Spleen (tissue), 11 donors: ENCODE results near the gene PCDH7. TPM values are rescaled to one million over a fixed set of nuclear protein-coding genes. Genes with fewer than 3 reads are reported as not detected.
A peak's percentile ranks its signal among the peaks of the same experiment; 100 is the strongest.

Experiments
- DNase-seq: peaks from one replicate; pipeline ENCODE4 v3.0.0-alpha.2; 2020
- H3K27ac ChIP-seq, 8 donors: fragments of 200-600 bp; sonication (generic) in 7 of 8; 1 replicate in 4 of 8; 2 replicates in 4 of 8; pipeline versions ENCODE4 v1.5.0 to v1.8.0; 2016 to 2021; ENCODE audit warnings: inconsistent platforms in 4 of 8, mild to moderate bottlenecking in 4 of 8, moderate library complexity in 1 of 8
- H3K27me3 ChIP-seq, 7 donors: fragments of 200-600 bp; sonication (generic) in 6 of 7; replicated peaks in 1 of 7; 1 replicate in 4 of 7; 2 replicates in 3 of 7; pipeline versions ENCODE4 v1.5.0 to v1.8.0; 2016 to 2021; ENCODE audit warnings: inconsistent platforms in 3 of 7, mild to moderate bottlenecking in 1 of 7
- H3K36me3 ChIP-seq, 6 donors: fragments of 200-600 bp; sonication (generic) in 5 of 6; 1 replicate in 4 of 6; 2 replicates in 2 of 6; pipeline versions ENCODE4 v1.5.0 to v1.8.0; 2016 to 2021; ENCODE audit warnings: inconsistent platforms in 2 of 6
- H3K4me1 ChIP-seq, 6 donors: fragments of 200-600 bp; sonication (generic) in 5 of 6; 1 replicate in 3 of 6; 2 replicates in 3 of 6; pipeline versions ENCODE4 v1.5.0 to v1.8.0; 2016 to 2021; ENCODE audit warnings: inconsistent platforms in 3 of 6
- H3K4me3 ChIP-seq, 8 donors: fragments of 200-600 bp; sonication (generic) in 7 of 8; 1 replicate in 4 of 8; 2 replicates in 4 of 8; pipeline versions ENCODE4 v1.5.0 to v1.8.0; 2016 to 2021; ENCODE audit warnings: inconsistent platforms in 4 of 8, mild to moderate bottlenecking in 4 of 8, moderate library complexity in 2 of 8
- H3K9me3 ChIP-seq, 8 donors: fragments of 200-600 bp; sonication (generic) in 7 of 8; 1 replicate in 4 of 8; 2 replicates in 4 of 8; pipeline versions ENCODE4 v1.5.0 to v1.8.0; 2016 to 2021; ENCODE audit warnings: inconsistent platforms in 4 of 8
- CTCF ChIP-seq, 11 experiments: fragments of 200-600 bp in 7 of 11; fragments of 450-650 bp in 4 of 11; sonication (generic) in 4 of 11; IDR thresholded peaks in 8 of 11; conservative IDR thresholded peaks in 3 of 11; 1 replicate in 7 of 11; 2 replicates in 4 of 11; pipeline versions ENCODE4 v1.4.0 to v1.8.0; 2016 to 2021; ENCODE audit warnings: antibody characterized with exemption in 11 of 11, inconsistent platforms in 4 of 11, mild to moderate bottlenecking in 1 of 11
- POLR2A ChIP-seq, 3 donors: fragments of 450-650 bp; IDR thresholded peaks; one replicate each; pipeline ENCODE4 v1.5.1; 2017; ENCODE audit warnings: antibody characterized with exemption in 3 of 3, mild to moderate bottlenecking in 1 of 3
- POLR2AphosphoS5 ChIP-seq, 3 donors: sonication (generic); formaldehyde crosslinking; IDR thresholded peaks; one replicate each; pipeline ENCODE4 v1.5.1; 2017; ENCODE audit warnings: antibody characterized with exemption in 3 of 3
- WGBS, 5 donors: extraction: QIAGEN DNeasy Blood & Tissue Kit in 3 of 5; methylation state at CpG; one replicate each; pipeline versions ENCODE4 v1.1.5 to v1.1.7; 2013 to 2018; 5-methylcytosine and 5-hydroxymethylcytosine counted together
- intact Hi-C: fragments of 100-400 bp; cut with DNase I; formaldehyde crosslinking; loops from one replicate; pipeline ENCODE4 v1.15.0; 2023; ENCODE audit warnings: low total_unique reads
- polyA plus RNA-seq, 3 donors: library from polyadenylated mRNA; stranded (reverse); fragments of 200-250 nt; gene quantifications; one replicate each; pipeline ENCODE4 v1.2.1, GENCODE V29; 2013
- total RNA-seq, 7 donors: library from RNA; depleted of rRNA in 3 of 7; stranded (reverse); fragments of >200 nt in 3 of 7; fragmentation: NEBNext Ultra II Directional in 4 of 7; extraction: Animal tissue kit (Norgen Biotek cat#: 25700) in 4 of 7; gene quantifications; one replicate each; pipeline versions ENCODE4 v1.1.0 to v1.2.1, GENCODE V29; 2016 to 2021
- donor health status: healthy with polysubstance abuse.
- donor health status: DM: no; HTN: no; CAD: no; lungs with moderate emphysema.
- donor health status: DM: no; HTN: no; CAD: no.
- donor health status: Bipolar disorder and iron deficiency.
- donor health status: healthy.
- donor health status: DM: no; HTN: no; CAD: no.
- donor health status: DM: yes; HTN: yes; CAD: no.

PCDH7 gene
- total and polyA plus RNA-seq, 10 donors, result 0.86 to 116 (median 87.2) TPM

GRCh38 chr4:30717208-30718020 lies 2.8 kb upstream of the PCDH7 start:
- H3K27me3 ChIP-seq, result peaks cover 0 to 63% (median 39%) of the 10 kb centered on the region in 7 donors
- peak overlapping the region; percentile 31 to 73 (median 51) for H3K4me3 ChIP-seq
- peaks cover 8 to 66% (median 22%) of the 10 kb centered on the region in 6 donors for H3K4me1 ChIP-seq
- peak; percentile 77 for DNase-seq
- H3K36me3 ChIP-seq, result no peaks in the 10 kb centered on the region
- intact Hi-C loops, result no loop called here
- WGBS, 5 donors, result 1 to 5% (median 2%) methylated on average over 35 to 55 of the region's 55 CpGs
- H3K9me3 ChIP-seq, result peaks cover 0 to 5% (median 0%) of the 10 kb centered on the region in 8 donors
- TF ChIP-seq POLR2AphosphoS5 (IDR thresholded peaks at IDR 0.05) (peak; percentile 28 to 78 (median 65)), POLR2A (IDR thresholded peaks at IDR 0.05) (no peak), CTCF (IDR thresholded peaks at IDR 0.05 in 8 of 11, conservative IDR thresholded peaks at IDR 0.05 in 3 of 11) (no peak)
- peak overlapping the region; percentile 53 to 87 (median 80) for H3K27ac ChIP-seq

GRCh38 chr4:30718021-30718542 lies 2.1 kb upstream of the PCDH7 start:
- TF ChIP-seq POLR2AphosphoS5 (IDR thresholded peaks at IDR 0.05) (peak; percentile 13 to 68 (median 59)), CTCF (IDR thresholded peaks at IDR 0.05 in 8 of 11, conservative IDR thresholded peaks at IDR 0.05 in 3 of 11) (no peak)
- Histone ChIP-seq H3K9me3 (peaks cover 0 to 5% (median 0%) of the 10 kb centered on the region in 8 donors), H3K4me3 (peak overlapping the region; percentile 31 to 73 (median 51)), H3K36me3 (no peaks in the 10 kb centered on the region), H3K27ac (peak overlapping the region; percentile 35 to 87 (median 80)), H3K4me1 (peaks cover 8 to 68% (median 22%) of the 10 kb centered on the region in 6 donors), H3K27me3 (peaks cover 0 to 70% (median 43%) of the 10 kb centered on the region in 7 donors)
- 2 to 9% (median 3%) methylated on average over 14 to 34 of the region's 34 CpGs for WGBS, 5 donors
- peak; percentile 79 for DNase-seq
- intact Hi-C loops, result no loop called here

- Histone ChIP-seq H3K36me3 (no peaks in the 10 kb centered on the region), H3K4me3 (peak overlapping the region; percentile 44 to 73 (median 51)), H3K4me1 (peaks cover 8 to 68% (median 22%) of the 10 kb centered on the region in 6 donors), H3K27ac (peak overlapping the region in 7 of 8 donors; percentile 66 to 87 (median 82)), H3K27me3 (peaks cover 0 to 76% (median 43%) of the 10 kb centered on the region in 7 donors), H3K9me3 (peaks cover 0 to 5% (median 0%) of the 10 kb centered on the region in 8 donors)
- no peak for DNase-seq
- WGBS, 5 donors, result 2 to 7% (median 3%) methylated on average over 33 of the region's 33 CpGs
- intact Hi-C loops, result no loop called here
- no peak for TF ChIP-seq POLR2A (IDR thresholded peaks at IDR 0.05)
These were observed 1.3 kb upstream of the PCDH7 start for GRCh38 chr4:30718641-30719453.

- peak overlapping the region; percentile 41 to 73 (median 51) for H3K4me3 ChIP-seq
- H3K36me3 ChIP-seq, result no peaks in the 10 kb centered on the region
- 0 to 2% (median 1%) methylated on average over 22 to 42 of the region's 42 CpGs for WGBS, 5 donors
- peak; percentile 78 for DNase-seq
- peaks cover 0 to 82% (median 43%) of the 10 kb centered on the region in 7 donors for H3K27me3 ChIP-seq
- intact Hi-C loops, result no loop called here
- peaks cover 0 to 5% (median 0%) of the 10 kb centered on the region in 8 donors for H3K9me3 ChIP-seq
- peaks cover 8 to 68% (median 22%) of the 10 kb centered on the region in 6 donors for H3K4me1 ChIP-seq
- H3K27ac ChIP-seq, result peak overlapping the region in 7 of 8 donors; percentile 66 to 87 (median 82)
- no peak for TF ChIP-seq POLR2A (IDR thresholded peaks at IDR 0.05)
- TF ChIP-seq CTCF (IDR thresholded peaks at IDR 0.05 in 8 of 11, conservative IDR thresholded peaks at IDR 0.05 in 3 of 11), result no peak
- TF ChIP-seq POLR2AphosphoS5 (IDR thresholded peaks at IDR 0.05), result peak; percentile 24 to 84 (median 80)
These were observed 632 bp upstream of the PCDH7 start for GRCh38 chr4:30719454-30720020.
